Lung (tissue), 12 donors: ENCODE results near the gene IRS4. TPM values are rescaled to one million over a fixed set of nuclear protein-coding genes. Genes with fewer than 3 reads are reported as not detected.

Experiments used
- ATAC-seq: fragments of 200-7000 bp; cut with Tn5 transposase; one replicate; pipeline ENCODE4 v1.9.1; 2020; ENCODE audit warnings: moderate number of reproducible peaks; ENCODE audit not compliant: insufficient read depth, low FRiP score
- DNase-seq, 3 donors: peaks; one replicate each; pipeline ENCODE4 v3.0.0-alpha.2; 2013 to 2017
- H3K27ac ChIP-seq, 2 donors: one replicate each; pipeline ENCODE4 v1.5.1; 2013; ENCODE audit warnings: mild to moderate bottlenecking in 2 of 2, moderate library complexity in 2 of 2, control low read depth in 1 of 2, inconsistent platforms in 1 of 2, low read depth in 1 of 2, low read length in 1 of 2
- H3K27me3 ChIP-seq, 3 donors: one replicate each; pipeline ENCODE4 v1.5.1; 2013; ENCODE audit warnings: low read length in 2 of 3; ENCODE audit not compliant: control insufficient read depth in 3 of 3, insufficient read depth in 3 of 3
- H3K36me3 ChIP-seq, 4 donors: one replicate each; pipeline ENCODE4 v1.5.1; 2013; ENCODE audit warnings: low read length in 4 of 4, mild to moderate bottlenecking in 1 of 4, moderate library complexity in 1 of 4; ENCODE audit not compliant: control insufficient read depth in 4 of 4, insufficient read depth in 4 of 4
- H3K4me1 ChIP-seq, 5 donors: one replicate each; pipeline ENCODE4 v1.5.1; 2013; ENCODE audit warnings: low read length in 5 of 5, mild to moderate bottlenecking in 2 of 5, moderate library complexity in 1 of 5; ENCODE audit not compliant: control insufficient read depth in 5 of 5, insufficient read depth in 5 of 5
- H3K4me3 ChIP-seq: one replicate; pipeline ENCODE4 v1.5.1; 2013; ENCODE audit warnings: mild to moderate bottlenecking, control low read depth, moderate library complexity
- H3K9ac ChIP-seq, 2 donors: one replicate each; pipeline ENCODE4 v1.5.1; 2013; ENCODE audit warnings: low read length in 2 of 2, control low read depth in 1 of 2; ENCODE audit not compliant: insufficient read depth in 1 of 2
- H3K9me3 ChIP-seq, 4 donors: one replicate each; pipeline ENCODE4 v1.5.1; 2013; ENCODE audit warnings: low read length in 3 of 4, mild to moderate bottlenecking in 1 of 4, moderate library complexity in 1 of 4; ENCODE audit not compliant: control insufficient read depth in 4 of 4, insufficient read depth in 3 of 4
- WGBS, 2 donors: extraction: QIAGEN DNeasy Blood & Tissue Kit; methylation state at CpG; one replicate each; pipeline ENCODE4 v1.1.7; 2013; 5-methylcytosine and 5-hydroxymethylcytosine counted together
- polyA plus RNA-seq, 2 donors: library from polyadenylated mRNA; stranded (reverse); fragments of 200-250 nt; gene quantifications; one replicate each; pipeline ENCODE4 v1.2.1, GENCODE V29; 2013
- total RNA-seq, 2 donors: library from RNA; depleted of rRNA in 1 of 2; stranded (reverse); fragments of >200 nt in 1 of 2; gene quantifications; one replicate each; pipeline ENCODE4 v1.2.1, GENCODE V29; 2014 to 2021
- TF ChIP-seq, protein P1 (sequence below): IDR thresholded peaks from 2 replicates; pipeline ENCODE4 v1.5.1; 2012; ENCODE audit warnings: mild to moderate bottlenecking; ENCODE audit errors: control extremely low read depth, extremely low read depth
- donor health status: control.
- donor health status: control.
- donor health status: Bipolar disorder and iron deficiency.
- donor health status: healthy.
- donor health status: DM: yes; HTN: yes; CAD: no.

The IRS4 gene
- total and polyA plus RNA-seq, 4 donors: 0.04 to 2.0 (median 0.13) TPM

DNA sequence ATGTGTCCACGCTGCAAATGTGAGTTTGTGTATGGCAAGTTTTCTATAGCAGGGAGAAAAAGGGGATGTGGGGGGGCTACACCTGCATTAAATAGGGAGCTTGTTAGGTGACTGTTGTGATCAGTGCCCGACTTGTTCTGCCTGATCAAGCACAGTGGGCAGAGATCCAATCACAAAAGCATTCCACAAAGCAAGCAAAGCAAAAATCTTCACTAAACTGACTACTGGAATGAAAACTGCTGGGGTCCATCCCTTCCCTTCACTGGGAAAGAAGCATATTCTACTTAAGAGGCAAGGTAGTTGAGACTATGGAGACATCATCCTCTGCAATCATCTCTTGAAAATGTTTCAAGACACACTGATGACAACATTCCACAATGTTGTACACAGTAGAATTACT, 5.2 kb downstream of the IRS4 start:
- WGBS, 2 donors: 6 to 25% methylated on average over 2 of the region's 2 CpGs
- Histone ChIP-seq H3K4me1 (peaks cover 0 to 7% (median 0%) of the 10 kb centered on the region in 5 donors), H3K4me3 (no peak overlapping the region), H3K27ac (no peak overlapping the region), H3K27me3 (peaks cover 7 to 66% (median 57%) of the 10 kb centered on the region in 3 donors), H3K9me3 (peaks cover 0 to 13% (median 0%) of the 10 kb centered on the region in 4 donors), H3K9ac (no peak overlapping the region), H3K36me3 (no peaks in the 10 kb centered on the region)
- ATAC-seq: no peak
- TF ChIP-seq, protein P1, sequence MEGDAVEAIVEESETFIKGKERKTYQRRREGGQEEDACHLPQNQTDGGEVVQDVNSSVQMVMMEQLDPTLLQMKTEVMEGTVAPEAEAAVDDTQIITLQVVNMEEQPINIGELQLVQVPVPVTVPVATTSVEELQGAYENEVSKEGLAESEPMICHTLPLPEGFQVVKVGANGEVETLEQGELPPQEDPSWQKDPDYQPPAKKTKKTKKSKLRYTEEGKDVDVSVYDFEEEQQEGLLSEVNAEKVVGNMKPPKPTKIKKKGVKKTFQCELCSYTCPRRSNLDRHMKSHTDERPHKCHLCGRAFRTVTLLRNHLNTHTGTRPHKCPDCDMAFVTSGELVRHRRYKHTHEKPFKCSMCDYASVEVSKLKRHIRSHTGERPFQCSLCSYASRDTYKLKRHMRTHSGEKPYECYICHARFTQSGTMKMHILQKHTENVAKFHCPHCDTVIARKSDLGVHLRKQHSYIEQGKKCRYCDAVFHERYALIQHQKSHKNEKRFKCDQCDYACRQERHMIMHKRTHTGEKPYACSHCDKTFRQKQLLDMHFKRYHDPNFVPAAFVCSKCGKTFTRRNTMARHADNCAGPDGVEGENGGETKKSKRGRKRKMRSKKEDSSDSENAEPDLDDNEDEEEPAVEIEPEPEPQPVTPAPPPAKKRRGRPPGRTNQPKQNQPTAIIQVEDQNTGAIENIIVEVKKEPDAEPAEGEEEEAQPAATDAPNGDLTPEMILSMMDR: no peak
- no peak for DNase-seq

DNA sequence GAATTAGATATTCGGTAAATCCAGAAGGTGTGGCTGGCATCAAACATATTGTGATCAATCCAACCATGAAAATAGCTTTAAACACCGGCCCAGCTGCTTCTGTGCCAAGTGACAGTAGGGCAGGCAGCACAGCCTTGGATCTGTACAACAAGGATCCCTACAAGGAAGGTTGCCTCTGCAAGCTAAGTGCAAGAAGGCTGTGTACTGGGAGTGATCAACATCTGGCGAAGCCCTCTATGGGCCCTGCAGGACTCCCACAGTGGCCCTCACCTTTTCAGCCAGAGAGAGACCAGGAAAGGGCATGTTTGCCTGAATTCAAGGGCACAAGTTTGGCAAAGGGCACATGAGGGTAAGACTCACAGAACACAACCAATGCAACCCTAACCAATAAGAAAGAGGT, 9.6 kb downstream of the IRS4 start:
- H3K4me1 ChIP-seq: no peaks in the 10 kb centered on the region
- no peak for DNase-seq
- no peak overlapping the region for H3K9ac ChIP-seq
- ATAC-seq: no peak
- H3K4me3 ChIP-seq: no peak overlapping the region
- H3K36me3 ChIP-seq: no peaks in the 10 kb centered on the region
- TF ChIP-seq, protein P1: no peak
- no peaks in the 10 kb centered on the region for H3K9me3 ChIP-seq
- peaks cover 4 to 57% (median 30%) of the 10 kb centered on the region in 3 donors for H3K27me3 ChIP-seq
- no peak overlapping the region for H3K27ac ChIP-seq
- 71 to 93% methylated on average over 3 of the region's 3 CpGs for WGBS, 2 donors

DNA sequence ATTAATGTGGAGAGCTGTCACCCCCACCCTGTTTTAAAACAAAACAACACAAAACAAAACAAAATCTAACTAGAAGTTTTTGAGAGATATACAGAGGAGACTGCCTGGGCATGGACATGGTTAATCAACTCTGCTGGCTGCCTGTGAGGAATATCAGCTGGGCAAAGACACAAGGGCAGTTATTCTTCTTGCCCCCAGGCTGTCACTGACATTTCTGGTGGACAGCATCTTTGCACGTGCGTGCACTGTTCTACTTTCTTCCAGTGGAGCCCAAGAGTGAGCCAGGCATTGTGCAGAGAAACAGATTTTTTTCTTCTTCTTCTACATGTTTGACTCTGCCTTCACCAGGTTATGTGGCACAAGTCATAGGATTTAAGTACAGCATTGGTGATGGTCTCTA, 13.8 kb downstream of the IRS4 start:
- TF ChIP-seq, protein P1: no peak
- H3K4me3 ChIP-seq: no peak overlapping the region
- 59 to 84% methylated on average over 2 of the region's 2 CpGs for WGBS, 2 donors
- no peak for ATAC-seq
- peaks cover 0 to 39% (median 11%) of the 10 kb centered on the region in 3 donors for H3K27me3 ChIP-seq
- no peak overlapping the region for H3K27ac ChIP-seq
- no peaks in the 10 kb centered on the region for H3K9me3 ChIP-seq
- H3K9ac ChIP-seq: no peak overlapping the region
- no peak for DNase-seq
- H3K4me1 ChIP-seq: no peaks in the 10 kb centered on the region
- H3K36me3 ChIP-seq: no peaks in the 10 kb centered on the region

DNA sequence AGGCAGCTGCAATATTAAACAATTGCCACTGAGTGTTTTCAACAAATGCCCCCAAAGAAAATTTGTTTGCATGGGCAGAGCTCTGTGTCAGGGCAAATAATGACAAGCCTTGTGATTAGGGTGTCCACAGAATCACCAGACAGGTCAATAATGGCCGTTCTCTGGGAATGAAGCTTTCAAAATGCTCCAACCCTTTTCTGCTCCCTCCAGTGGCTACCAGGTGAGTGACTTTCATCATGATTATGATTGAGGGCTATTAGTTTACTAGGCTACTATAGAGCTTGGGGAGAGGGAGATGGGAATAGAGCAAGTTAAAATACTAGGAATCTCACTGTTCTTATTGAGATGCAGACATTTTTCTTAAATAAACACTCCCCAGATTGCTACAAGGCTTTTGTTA, 23.5 kb downstream of the IRS4 start:
- Histone ChIP-seq H3K36me3 (no peaks in the 10 kb centered on the region), H3K4me3 (no peak overlapping the region), H3K9me3 (peaks cover 0 to 2% (median 1%) of the 10 kb centered on the region in 4 donors), H3K27ac (no peak overlapping the region), H3K4me1 (no peaks in the 10 kb centered on the region), H3K27me3 (peaks cover 0 to 9% (median 0%) of the 10 kb centered on the region in 3 donors), H3K9ac (no peak overlapping the region)
- DNase-seq: no peak
- TF ChIP-seq, protein P1: no peak
- 65 to 100% methylated on average over 1 of the region's 1 CpG for WGBS, 2 donors
- ATAC-seq: no peak
